Umbilical cord (tissue), 2 donors: ENCODE results near the gene LRP11. TPM values are rescaled to one million over a fixed set of nuclear protein-coding genes. Genes with fewer than 3 reads are reported as not detected.
"Not testable (repeated sequence)": the region's sequence is repeated elsewhere in the genome, so short reads cannot be mapped to it uniquely, and the experiment has no call there.

ENCODE experiments used
- DNase-seq: peaks from one replicate; pipeline ENCODE4 v3.0.0-alpha.2; 2015; ENCODE audit warnings: low spot score
- total RNA-seq: library from RNA; depleted of rRNA; stranded (reverse); fragments of >200 nt; gene quantifications from one replicate; pipeline ENCODE4 v1.2.3, GENCODE V29; 2014; ENCODE audit warnings: low replicate concordance; ENCODE audit not compliant: insufficient read depth

Gene LRP11, protein sequence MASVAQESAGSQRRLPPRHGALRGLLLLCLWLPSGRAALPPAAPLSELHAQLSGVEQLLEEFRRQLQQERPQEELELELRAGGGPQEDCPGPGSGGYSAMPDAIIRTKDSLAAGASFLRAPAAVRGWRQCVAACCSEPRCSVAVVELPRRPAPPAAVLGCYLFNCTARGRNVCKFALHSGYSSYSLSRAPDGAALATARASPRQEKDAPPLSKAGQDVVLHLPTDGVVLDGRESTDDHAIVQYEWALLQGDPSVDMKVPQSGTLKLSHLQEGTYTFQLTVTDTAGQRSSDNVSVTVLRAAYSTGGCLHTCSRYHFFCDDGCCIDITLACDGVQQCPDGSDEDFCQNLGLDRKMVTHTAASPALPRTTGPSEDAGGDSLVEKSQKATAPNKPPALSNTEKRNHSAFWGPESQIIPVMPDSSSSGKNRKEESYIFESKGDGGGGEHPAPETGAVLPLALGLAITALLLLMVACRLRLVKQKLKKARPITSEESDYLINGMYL
- 21.7 TPM for total RNA-seq

DNA sequence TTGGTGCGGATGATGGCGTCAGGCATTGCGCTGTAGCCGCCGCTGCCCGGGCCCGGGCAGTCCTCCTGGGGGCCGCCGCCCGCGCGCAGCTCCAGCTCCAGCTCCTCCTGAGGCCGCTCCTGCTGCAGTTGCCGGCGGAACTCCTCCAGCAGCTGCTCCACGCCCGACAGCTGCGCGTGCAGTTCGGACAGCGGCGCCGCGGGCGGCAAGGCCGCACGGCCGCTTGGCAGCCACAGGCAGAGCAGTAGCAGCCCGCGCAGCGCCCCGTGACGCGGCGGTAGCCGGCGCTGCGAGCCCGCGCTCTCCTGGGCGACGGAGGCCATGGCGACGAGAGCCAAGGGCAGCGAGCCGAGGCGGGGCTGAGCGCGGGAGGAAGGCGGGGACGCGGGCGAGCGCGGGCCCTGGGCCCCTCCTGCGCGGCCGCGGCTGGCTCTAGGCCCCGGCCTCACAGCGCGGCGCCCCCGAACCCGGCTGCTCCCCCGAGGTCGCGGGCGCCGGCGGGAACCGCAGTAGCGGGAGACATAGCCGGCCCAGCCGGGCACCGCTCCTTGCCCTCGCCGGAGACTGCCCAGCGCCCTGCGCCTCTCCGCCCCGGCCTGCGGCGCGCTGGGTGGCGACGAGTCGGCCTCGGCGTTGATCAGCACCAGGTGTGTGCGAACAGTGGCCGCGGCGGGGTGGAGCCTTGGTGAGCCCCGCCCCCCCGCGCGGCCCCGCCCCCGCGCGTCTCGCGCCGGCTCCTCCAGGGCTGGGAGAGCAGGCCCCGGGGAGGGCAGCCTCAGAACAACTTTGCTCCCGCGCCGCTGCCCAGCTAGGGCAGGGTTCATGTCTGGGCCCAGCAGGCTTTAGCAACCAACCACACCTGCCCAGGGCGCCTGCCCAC, at the start of gene LRP11:
Gene LRP11, minus strand, starts transcription at position 662 of the 880 bp plus-strand sequence. Its CDS starts 339 bp downstream, at position 323.
- peak; percentile 79 for DNase-seq

DNA sequence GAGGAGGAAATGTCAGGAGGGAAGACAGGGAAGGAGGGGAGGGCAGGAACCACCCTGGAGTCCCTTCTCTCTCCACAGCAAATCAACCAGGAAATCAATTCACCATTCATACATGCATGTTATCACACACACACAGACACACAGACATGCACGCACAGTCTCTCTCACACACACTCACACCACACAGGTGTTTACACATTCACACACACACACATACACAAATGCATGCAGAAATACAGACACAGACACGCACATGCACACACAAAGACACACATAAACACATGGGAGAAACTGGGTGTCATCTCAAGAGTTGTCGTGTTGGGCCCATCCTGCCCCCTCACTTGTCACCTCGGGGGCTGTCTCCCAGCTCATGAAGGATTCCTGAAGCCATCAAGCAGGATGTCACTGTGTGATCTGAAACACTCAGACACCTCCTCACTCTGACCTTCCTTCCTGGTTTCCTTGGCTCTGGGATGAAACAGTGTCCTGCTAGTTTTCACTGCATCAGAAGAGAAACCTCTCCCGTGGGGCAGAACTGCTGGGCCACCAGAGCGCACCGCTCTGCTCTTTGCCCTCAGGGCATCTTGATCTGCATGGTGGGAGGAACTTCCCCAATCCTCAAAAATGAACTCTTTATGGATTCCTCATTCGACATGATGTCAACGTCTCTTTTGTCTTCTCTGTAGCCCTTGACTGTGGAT, 49.5 kb upstream of the LRP11 start:
- no peak for DNase-seq

DNA sequence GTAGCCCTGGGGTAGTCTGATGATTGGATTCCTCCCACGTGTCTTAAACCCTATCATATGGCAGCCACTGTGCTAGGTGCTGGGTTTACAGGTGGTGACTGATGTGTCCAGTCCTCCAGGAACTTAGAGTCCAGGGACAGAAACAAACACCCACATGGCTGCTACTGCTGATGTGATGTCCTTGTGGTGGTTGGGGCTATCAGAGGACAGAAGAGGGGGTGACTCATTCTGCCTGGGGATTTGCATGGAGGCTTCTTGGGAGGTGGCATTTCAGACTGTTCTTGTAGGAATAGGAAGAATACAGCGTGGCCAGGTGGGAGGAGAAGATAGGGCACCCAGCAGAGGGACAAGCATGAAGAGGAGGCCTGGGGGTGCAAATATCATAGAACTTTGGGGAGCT, 48.9 kb upstream of the LRP11 start:
- no peak for DNase-seq

DNA sequence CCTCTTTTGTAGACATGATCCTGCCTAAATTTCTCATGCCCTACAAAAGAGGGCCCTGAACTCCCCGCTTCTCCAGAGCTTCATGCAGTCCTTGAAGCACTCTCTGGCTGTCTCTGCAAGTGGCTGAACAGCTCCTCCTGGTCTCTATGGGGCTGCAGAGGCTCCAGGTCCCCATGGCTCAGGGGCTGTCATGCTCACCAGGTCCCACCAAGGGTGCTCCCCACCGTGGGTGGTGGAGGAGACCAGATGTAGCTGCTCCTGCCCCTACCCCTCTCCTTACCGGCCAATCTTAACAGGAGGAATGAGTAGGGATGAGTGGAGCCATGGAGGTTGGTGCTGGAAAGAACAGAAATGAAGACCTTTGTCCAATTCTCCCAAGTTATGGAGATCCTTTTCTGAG, 48.5 kb upstream of the LRP11 start:
- not testable (repeated sequence) for DNase-seq

DNA sequence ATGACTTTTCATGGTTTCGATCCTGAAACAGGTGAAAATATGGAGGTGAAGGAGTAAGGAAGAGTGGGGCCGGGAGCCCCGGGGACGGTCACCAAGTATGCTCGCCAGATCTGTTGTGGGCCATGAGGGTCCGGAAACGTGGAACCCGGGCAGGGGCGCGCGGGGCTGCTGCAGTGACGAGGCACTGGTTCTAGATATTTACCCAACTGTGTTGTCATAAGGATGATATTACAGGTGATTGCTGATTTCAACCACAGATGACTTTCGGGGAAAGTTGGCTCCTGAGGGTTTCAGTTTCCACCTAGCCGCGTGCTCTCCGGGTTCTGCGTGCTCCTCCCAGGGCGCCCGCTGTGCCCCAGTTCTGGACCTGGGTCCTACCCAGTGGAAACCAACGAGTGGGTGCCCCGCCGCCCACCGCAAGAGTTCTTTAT, 46.6 kb upstream of the LRP11 start:
- no peak for DNase-seq

DNA sequence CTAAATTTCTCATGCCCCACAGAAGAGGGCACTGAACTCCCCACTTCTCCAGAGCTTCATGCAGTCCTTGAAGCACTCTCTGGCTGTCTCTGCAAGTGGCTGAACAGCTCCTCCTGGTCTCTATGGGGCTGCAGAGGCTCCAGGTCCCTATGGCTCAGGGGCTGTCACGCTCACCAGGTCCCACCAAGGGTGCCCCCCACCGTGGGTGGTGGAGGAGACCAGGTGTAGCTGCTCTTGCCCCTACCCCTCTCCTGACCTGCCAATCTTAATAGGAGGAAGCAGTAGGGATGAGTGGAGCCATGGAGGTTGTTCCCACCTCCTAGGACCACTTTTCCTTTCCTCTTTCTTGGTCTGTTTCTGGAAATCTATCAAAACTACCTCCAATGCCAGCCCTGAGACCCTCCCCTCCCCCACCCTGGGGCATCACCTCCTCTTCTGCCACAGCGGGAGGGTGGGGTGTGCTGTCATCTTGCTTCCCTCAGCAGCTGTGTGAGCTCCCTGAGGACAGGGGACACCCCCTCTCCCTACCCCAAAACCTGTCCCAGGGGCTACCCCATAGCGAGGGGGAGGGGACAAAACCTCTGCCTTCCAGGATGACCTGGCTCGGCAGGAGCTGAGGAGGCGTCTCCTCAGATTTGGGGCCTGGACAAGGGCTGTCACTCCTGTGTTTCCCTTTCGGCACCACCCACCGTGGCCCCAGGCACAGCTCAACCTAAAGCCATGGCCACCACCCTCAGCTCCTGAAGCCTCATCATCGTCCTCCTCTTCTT, 45.7 kb upstream of the LRP11 start:
- no peak for DNase-seq

DNA sequence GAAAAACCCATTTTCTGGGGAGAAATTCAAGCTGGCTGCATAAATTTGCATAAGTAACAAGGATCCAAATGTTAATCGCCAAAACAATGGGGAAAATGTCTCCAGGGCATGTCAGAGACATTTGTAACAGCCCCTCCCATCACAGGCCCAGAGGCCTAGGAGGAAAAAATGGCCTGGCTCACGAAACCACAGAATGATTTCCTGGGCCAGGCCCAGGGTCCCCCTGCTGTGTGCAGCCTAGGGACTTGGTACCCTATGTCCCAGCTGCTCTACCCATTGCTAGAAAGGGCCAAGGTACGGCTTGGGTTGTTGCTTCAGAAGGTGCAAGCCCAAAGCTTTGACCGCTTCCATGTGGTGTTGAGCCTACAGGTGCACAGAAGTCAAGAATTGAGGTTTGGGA, 44.3 kb upstream of the LRP11 start:
- DNase-seq, result not testable (repeated sequence)

DNA sequence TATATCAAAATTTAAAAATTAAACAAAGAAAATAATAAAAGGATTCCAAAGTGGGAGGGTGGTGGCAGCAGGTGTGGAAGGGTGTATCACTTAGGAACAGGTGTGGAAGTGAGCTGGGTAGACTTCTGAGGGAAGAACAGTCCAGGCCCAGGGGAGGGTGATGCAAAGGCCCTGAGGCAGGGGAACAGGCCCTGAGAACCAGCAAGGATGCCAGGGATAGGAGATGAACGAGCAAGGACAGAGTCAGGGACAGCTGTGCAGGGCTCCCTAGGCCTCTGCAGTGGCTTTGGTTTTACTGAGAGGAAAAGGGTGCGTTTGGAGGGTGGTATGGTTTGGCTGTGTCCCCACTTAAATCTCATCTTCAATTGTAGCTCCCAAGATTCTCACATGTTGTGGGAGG, 43.2 kb upstream of the LRP11 start:
- DNase-seq, result no peak

DNA sequence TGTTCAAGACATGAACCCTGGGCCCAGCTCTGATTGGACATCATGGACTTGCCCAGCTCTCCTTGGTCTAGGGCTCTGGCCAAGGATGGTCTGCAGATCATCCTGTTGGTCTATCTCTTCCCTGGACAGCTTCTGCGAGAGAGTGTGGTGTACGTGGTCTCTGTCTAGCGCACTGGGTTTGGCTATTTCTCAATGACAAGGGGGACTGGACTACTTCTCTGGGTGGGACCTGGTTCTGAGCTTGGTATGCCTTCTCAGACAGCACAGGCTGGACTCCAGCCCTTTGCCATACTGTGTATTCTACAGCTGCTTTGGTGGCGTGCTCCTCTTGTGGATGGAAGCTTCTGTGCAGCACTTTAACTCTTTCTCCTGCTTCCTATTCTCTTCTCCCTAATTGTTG, 42.2 kb upstream of the LRP11 start:
- DNase-seq, result no peak

DNA sequence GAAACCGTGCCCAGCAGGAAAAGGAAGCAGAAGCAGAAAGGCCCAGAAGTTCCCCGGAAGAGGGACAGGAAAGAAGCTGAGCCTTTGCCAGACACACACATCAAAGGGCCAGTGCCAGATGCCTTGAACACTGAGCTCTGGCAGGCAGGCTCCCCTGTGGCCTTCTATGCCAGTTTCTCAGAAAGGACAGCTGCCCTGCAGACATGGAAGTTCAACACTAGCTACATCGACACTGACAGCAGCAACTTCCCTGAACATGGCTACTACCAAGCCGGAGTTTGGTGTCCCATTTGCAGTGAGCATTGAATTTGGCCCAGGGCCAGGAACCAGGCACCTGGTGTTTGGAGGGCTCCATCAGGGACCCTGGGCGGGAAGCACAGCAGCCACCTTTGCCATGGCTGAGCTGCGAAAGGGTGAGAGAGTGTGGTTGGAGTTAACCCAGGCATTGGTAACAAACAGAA, 41.8 kb upstream of the LRP11 start:
- no peak for DNase-seq

DNA sequence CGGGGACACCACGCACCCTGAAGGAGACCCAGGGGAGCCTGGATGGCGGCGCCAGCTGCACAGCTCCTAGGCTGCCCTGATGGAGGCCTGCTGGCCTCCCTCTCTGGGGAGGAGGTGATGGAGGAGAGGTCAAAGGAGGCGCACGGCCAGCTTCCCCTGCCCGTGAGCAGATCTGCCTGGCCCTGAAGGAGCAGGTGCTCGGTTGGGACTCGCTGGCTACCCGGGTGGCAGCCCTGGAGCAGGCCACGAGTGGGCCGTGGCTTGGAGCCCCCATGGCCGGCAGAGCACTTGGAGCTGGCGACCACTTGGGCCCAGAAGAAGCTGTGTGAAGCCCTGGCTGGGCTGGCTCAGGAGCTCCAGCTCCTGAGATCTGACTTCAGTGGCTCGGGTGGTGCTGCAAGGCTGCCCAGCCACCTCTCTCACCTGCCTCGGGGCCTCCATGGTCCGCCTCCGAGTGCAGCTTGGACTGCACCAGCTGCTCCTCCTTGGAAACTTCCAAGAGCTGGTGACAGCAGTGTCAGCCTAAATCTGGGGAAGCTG, 41.3 kb upstream of the LRP11 start:
- no peak for DNase-seq

DNA sequence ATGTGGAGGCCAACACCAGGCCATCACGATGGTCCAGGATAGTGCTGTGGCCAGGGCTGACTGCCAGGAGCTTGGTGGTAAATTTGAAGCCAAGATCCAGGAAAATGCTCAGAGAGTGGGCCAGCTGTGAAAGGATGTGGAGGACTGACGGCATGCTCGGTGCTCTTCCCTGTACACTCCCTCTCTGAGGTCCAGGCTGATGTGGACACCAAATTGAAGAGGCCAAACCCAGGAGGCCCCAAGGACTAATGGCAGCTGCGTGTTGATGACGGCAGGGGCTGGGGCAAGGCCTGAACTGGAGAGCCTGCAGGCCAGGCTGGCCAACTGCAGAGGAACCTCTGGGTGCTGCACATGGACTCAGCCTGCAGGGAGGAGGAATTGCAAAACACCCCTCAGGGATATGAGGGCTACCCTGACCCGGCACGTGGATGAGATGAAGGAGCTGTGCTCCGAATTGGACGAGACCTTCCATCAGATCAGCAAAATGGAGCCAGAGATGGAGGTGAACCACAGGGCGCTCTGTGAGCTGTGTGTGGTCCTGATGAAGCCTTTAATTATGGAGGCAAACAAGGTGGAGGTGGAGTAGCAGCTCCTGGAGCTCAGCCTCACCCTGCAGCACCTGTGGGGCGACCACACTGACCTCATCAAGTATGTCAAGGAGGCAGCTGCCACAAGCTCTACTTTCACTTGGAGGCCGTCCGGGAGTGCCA, 40.7 kb upstream of the LRP11 start:
- DNase-seq, result no peak

DNA sequence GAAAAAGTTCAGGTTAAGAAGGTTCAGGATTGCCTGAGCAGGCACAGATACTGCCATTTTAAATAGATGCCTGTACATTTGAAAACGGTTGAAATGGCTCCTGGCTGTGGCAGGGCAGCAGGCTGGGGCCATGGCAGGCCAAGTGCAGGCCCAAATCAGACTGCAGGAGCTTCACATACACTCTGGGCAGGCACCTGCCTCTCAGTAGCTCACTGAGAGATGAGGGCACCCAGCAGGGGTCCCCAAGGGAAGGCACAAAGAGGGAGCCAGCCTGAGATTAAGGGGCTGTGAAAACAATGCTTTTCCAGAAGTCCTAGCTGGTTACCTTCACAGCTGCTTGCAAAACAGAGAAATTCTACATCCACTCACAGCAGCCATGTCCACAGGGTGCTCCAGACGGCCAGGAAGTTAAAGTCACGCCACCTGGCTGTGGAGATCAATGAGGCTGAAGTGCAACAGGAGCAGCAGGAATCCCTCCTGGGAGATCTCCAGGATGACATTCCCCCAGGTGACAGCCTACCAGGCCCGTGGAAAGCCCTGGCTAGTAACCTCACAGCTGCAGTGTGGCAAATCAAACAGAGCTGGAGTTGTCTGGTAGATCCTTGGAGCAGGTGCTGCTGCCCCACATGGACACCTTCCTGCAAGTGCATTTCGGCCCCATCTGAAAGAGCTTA, 39.9 kb upstream of the LRP11 start:
- DNase-seq, result no peak

DNA sequence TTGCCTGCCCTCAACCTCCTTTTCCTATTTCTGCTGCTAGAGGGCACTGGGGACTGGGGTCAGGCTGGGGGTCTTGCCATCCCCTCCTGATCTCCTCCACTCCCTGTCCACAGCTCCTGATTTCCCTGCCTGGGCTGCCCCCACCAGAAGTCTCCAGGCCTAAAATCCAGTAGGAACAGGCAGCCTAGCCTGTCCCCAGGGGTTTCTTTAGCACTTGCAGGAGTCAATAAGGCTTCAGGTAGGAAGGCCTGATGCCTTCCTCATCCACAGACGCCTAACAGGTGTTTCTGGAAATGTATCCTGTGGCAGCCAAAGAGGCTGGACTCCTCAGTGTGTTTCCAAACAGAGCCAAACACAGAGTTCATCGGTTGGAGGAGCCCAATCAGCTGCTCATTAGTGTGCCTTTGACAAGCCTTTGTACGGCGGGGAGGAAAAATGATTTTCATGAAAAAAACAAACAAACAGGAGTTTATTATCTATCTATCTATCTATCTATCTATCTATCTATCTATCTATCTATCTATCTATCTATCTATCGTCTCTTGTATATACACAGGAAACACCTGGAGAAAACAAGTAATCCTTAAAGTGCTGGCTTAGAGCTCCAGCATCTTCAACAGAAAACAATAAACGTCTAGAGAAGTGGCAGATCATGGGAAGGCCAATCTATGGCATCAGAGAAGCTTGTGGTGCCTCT, 37.4 kb upstream of the LRP11 start:
- no peak for DNase-seq

DNA sequence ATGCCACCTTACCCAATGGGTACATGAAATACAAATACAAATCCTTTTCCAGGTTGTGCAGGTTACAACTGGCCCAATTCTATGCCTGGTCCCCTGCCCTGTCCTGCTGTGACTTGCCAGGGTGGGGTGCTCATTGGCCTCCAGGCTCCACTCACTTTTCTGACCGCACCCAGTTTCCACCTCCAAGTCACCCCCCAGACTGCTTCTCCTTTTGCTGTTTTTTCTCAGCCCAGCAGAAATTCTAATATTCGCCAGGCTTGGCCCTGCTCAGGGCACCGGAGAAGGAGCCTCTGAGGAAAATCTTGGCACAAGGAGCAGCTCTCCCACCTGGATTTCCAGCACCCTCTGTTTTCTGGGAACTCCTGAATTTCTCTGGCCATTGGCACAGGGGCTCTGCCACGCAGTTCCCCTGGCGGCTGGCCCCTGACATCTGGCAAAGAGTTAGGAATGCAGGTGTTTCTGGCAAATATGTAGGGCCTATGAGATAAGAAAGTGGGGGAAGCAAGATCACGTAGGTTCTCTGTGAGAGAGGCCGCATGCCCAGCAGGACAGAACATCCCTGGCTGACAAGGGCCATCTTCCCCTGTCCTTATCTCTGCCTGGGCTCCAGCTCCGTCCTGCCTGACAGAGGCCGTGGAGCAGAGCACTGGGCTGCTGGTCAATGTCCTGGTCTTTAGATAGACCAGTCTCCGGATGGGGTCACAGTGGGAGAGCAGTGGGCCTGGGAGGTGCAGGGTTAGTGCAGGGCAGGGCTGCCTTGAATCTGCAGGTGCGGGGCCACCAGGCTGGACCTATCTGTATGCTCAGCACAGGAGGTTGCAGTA, 36.7 kb upstream of the LRP11 start:
- DNase-seq, result no peak

DNA sequence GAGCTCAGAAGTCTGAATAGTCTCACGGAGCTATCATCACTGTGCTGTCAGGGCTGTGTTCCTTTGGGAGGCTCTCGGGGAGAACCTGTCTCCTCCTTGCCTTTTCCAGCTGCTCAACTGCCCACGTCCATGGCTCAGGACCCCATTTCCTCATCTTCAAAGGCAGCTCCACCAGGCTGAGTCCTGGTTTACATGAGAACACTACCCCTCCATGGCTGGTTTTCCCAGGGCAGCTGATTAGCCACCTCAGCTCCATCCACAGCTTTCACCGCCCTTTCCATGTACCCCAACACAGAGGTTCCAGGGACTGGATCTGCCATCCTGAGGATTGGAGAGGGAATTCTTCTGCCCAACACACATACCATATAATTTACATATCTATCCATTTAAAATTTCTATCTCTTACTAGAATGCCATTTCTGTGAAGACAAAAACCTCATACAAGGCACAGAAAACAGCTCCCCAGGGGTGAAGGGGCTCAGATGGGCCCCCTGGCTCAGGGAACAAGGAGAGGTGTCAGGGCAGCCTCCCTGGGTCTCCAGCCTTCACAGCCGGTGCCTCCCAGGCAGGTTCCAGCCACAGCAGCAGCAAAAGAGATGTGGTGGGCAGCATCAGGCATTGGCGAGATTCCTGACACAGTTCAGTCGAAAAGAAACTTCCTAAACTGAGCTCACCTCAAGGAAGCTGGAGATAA, 35.9 kb upstream of the LRP11 start:
- DNase-seq, result no peak

DNA sequence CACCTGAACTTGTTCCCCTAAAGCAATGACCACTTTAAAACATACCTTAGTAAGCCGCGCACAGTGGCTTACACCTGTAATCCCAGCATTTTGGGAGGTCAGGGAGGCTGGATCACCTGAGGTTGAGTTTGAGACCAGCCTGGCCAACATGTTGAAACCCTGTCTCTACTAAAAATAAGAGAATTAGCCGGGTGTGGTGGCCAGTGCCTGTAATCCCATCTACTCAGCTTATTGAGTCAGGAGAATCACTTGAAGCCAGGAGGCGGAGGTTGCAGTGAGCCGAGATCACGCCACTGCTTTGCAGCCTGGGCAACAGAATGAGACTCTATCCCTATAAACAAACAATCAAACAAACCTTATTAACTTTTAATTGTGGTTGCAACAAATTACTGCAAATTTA, 35.3 kb upstream of the LRP11 start:
- DNase-seq, result no peak
